ENCODE results near the gene MEX3C.

DNA sequence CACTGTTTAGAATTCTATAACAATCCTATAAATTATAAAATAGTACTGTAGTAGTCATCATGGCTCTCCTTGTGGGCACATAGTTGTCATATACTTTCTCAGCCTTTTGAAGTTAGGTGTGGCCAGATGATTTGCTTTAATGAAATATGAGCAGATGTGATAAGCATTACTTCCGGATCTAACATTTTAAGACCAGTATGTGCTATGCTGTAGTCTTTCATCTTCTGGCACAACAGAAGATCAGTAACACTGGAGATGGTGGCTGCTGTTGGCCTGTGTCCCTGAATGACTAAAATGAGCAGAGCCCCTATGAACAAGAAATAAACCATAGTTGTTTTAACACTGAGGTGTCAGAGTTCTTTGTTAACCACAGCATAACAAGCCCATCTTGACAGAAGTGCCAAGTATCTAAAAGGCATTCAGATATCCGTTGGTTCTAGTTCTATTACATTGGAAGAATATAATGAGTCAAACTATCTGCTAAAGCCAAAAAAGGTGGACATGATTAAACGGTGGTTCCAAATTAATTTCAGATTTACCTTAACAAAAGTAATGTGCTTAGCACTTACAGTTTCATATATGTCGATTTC lies 6.3 kb downstream of the MEX3C start:
- TF ChIP-seq, protein P1, sequence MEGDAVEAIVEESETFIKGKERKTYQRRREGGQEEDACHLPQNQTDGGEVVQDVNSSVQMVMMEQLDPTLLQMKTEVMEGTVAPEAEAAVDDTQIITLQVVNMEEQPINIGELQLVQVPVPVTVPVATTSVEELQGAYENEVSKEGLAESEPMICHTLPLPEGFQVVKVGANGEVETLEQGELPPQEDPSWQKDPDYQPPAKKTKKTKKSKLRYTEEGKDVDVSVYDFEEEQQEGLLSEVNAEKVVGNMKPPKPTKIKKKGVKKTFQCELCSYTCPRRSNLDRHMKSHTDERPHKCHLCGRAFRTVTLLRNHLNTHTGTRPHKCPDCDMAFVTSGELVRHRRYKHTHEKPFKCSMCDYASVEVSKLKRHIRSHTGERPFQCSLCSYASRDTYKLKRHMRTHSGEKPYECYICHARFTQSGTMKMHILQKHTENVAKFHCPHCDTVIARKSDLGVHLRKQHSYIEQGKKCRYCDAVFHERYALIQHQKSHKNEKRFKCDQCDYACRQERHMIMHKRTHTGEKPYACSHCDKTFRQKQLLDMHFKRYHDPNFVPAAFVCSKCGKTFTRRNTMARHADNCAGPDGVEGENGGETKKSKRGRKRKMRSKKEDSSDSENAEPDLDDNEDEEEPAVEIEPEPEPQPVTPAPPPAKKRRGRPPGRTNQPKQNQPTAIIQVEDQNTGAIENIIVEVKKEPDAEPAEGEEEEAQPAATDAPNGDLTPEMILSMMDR (conservative IDR thresholded peaks at IDR 0.05): no peak
- TF ChIP-seq ZFX (IDR thresholded peaks at IDR 0.05): no peak
